ENCODE measurements around the gene ABLIM2.
"Not testable (repeated sequence)": the region's sequence is repeated elsewhere in the genome, so short reads cannot be mapped to it uniquely, and the experiment has no call there.

Gene ABLIM2

GRCh38 chr4:7950301-7951092 lies 208.1 kb downstream of the ABLIM2 start:
- in situ Hi-C loops (cut with HindIII; ENCODE audit: low sequenced_read_pairs), result no loop called here

DNA sequence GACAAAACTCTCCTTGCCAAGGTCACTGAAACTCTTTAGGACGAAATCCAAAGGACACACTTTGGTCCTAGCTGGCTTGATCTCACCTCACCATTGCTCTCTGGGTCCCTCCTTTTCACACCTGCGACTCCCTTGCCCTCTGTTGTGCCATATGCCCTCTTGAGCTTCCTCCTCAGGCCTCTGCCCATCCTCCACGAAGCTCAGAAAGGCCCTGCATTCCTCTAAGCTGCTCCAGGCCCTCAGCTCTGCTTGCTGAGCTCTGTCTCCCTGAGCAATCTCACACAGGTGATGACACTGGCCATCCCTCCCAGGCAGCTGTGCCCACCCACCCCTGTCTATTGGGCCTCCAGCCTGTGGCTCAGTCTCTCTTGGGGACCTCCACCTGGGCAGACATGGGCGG lies 208.9 kb downstream of the ABLIM2 start:
- in situ Hi-C loops (cut with HindIII; ENCODE audit: low sequenced_read_pairs), result no loop called here

- in situ Hi-C loops (cut with HindIII; ENCODE audit: low sequenced_read_pairs), result no loop called here
Measured at GRCh38 chr4:7947927-7948326, 210.7 kb downstream of the ABLIM2 start.

DNA sequence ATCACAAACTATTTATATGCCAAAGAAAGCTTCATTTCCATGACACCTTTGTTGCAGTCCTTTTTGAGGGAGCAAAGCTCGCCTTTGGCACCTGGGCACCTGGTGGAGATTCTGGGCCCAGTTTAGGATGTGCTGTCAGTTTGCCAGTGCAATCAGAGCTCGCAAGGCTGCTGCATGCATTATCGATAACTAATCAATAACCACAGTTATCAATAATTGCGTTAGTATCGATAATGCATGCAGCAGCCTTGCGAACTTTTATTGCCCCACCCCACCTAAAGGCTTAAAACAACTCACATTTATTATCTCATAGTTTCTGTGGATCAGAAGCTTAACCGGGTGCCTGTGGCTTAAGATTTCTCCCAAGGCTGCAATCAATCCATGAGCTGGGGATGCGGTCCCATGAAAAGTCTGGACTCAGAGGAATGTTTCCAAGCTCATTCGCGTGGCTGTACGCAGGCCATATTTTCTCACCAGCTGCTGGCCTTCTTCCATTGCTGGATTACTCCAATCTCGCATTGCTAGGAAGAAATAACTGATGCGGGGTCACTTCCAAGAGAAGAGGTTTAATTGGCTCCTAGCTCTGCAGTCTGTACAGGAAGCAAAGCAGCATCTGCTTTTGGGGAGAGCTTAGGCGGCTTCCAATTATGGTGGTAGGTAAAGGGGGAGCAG lies 212.8 kb downstream of the ABLIM2 start:
- in situ Hi-C loops (cut with HindIII; ENCODE audit: low sequenced_read_pairs), result no loop called here

DNA sequence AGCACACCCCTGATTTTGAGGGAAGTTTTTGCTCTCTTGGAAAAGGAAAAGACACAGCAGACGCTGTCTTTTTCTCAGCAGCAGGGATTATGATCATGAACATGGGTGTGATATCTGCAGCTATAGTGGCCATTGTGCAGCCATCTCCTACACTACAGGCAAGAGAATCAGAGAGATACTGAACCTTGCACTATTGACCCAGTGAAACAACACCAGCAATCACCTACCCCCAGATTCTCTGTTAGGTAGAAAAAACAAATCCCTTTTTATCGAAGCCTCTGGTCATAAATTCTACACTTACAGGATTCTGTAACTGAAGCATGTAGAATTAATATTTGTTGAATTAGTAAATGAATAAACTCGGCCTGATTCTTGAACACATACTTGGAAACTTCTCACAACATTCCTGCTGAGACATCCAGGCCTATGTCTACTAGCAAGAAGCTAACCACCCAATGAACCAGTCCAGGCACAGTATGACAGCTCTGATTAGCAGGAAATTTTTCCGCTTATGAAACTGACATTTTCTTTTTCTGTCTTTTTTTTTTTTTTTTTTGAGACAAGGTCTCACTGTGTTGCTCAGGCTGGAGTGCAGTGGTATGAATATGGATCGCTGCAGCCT lies 213.9 kb downstream of the ABLIM2 start:
- in situ Hi-C loops (cut with HindIII; ENCODE audit: low sequenced_read_pairs), result no loop called here

GRCh38 chr4:7943688-7944087 lies 214.9 kb downstream of the ABLIM2 start:
- in situ Hi-C loops (cut with HindIII; ENCODE audit: low sequenced_read_pairs), result not testable (repeated sequence)

DNA sequence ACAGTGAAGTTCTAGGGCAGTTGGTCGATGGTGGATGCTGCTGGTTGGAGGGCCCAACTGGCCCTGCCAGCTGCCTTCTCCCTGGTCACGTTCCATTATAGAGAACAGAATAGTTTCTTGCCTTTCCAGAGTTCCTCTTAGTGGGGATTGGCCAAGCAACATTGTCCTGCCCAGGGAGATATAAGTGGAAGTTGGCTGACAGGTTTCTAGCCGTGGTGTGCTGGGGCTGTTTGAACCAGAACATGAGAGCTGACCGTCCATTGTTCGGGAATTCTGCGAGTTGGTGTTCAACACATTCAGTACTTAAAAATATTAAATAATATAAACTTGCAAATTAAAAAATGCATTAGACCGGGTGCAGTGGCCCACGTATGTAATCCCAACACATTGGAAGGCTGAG lies 215.4 kb downstream of the ABLIM2 start:
- in situ Hi-C loops (cut with HindIII; ENCODE audit: low sequenced_read_pairs), result no loop called here

- in situ Hi-C loops (cut with HindIII; ENCODE audit: low sequenced_read_pairs), result no loop called here
Measured at GRCh38 chr4:7941965-7942496, 216.6 kb downstream of the ABLIM2 start.

- in situ Hi-C loops (cut with HindIII; ENCODE audit: low sequenced_read_pairs), result no loop called here
Measured at GRCh38 chr4:7941111-7941964, 217.3 kb downstream of the ABLIM2 start.

DNA sequence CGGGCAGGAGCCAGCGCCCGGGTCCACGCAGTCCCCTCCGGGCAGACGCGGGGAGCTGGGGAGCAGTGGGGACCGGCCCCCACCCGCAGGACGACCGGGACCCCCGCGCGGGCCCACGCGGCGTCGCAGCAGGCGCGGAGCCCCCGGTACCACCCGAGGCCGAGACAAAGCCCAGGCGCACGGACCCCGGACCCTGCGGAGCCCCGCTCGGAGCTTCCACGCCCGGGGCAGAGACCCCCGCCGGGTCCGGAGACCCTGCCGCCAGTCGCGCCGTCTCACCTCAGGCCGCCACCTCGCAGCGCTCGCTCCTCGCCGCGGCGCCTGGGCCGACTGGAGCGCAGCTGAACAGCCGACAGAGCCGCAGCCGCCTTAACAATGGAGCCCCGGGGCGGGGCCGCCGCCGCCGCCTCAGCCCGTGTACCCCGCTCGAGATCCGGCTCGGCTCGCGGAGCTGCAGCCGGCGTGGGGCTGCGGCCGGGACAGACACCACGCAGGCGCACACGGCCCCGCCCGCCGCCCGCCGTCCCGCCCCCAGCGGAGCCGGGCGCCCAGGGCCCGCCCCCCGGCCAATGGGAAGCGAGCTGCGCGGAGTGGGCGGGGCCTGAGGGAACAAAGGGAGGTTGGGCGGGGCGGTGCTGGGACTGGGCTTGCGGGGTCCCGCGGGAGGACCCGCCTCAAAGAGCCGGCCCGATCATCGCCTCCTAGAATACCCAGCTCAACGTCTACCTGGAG lies 219.1 kb downstream of the ABLIM2 start, which contains the start of gene AFAP1:
Gene AFAP1 (minus strand): TSS at position 485 of the 732 bp plus-strand sequence. CDS start 67,783 bp downstream, outside the sequence.
- in situ Hi-C loops (cut with HindIII; ENCODE audit: low sequenced_read_pairs), result no loop called here

DNA sequence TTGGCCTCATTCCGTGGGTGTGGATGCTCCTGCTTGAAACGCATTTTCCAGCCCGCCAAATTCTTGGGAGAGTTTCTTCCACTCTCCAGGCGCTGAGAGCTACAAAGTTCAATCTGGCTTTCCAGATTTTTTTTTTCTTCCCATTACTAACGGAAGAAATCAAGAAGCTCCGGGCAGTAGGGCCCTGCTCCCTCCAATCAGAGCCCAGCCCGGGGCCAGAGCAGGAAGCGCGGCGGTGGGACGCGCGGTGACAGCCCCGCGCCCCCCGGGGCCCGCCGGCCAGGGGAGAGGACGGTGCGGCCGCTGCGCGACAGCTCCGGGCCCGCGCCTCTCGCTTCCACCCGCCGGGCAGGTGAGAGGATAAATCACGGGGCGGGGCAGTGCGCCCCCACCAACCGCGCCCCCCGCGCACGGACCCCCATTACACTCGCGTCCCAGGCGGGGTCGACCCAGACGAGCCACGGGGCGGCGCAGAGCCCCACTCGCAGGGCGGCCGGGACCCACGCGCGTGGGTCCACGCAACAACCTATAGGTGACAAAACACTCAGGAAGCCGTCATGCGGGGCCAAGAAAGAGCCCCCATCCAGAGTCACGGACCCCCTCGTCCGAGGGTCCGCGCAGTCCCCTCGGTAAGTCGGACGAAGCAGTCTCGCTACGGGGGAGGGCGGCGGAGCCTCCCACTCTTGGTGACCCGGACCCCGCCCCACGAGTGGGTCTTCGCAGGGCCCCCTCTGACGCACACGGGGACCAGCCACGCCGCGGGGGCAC lies 219.8 kb downstream of the ABLIM2 start:
- in situ Hi-C loops (cut with HindIII; ENCODE audit: low sequenced_read_pairs), result no loop called here

DNA sequence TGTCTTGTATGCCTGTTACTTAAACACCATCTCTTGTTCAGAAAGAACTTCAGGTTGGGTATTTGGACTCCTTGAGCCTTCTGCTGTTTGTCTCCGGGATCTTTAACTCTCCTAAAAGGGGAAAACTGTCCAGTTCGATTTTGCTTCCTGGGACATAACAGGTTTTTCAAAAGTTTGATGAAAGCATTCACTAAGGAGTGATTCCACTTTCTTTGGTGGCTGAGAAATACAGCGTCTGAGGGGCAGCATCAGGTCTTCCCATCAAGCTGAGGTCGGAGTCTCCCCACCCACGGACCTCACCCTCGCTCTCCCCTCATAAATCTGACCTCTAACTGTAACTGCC lies 220.4 kb downstream of the ABLIM2 start:
- in situ Hi-C loops (cut with HindIII; ENCODE audit: low sequenced_read_pairs), result no loop called here

GRCh38 chr4:7937006-7937405 lies 221.6 kb downstream of the ABLIM2 start:
- in situ Hi-C loops (cut with HindIII; ENCODE audit: low sequenced_read_pairs), result no loop called here

- in situ Hi-C loops (cut with HindIII; ENCODE audit: low sequenced_read_pairs), result no loop called here
Measured at GRCh38 chr4:7933651-7934510, 224.7 kb downstream of the ABLIM2 start.

DNA sequence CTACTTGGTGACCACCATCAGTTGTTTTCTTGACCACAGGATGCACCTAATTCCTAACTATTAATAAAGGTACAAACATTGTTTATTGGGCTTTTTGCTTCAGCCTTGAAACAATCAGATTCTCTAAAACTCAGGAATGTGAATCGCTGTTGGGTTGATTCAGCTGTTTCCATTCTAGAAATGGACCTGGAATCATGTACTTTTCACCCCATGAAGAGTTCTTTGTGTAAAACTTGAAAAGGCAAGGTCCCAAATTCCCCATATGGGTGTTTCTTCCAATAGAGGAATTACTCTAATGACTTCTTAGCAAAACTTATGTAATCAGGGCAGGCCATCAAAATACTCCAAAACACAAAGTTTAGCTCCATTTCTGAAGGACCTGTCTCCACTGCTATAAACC lies 226.3 kb downstream of the ABLIM2 start:
- in situ Hi-C loops (cut with HindIII; ENCODE audit: low sequenced_read_pairs), result no loop called here

DNA sequence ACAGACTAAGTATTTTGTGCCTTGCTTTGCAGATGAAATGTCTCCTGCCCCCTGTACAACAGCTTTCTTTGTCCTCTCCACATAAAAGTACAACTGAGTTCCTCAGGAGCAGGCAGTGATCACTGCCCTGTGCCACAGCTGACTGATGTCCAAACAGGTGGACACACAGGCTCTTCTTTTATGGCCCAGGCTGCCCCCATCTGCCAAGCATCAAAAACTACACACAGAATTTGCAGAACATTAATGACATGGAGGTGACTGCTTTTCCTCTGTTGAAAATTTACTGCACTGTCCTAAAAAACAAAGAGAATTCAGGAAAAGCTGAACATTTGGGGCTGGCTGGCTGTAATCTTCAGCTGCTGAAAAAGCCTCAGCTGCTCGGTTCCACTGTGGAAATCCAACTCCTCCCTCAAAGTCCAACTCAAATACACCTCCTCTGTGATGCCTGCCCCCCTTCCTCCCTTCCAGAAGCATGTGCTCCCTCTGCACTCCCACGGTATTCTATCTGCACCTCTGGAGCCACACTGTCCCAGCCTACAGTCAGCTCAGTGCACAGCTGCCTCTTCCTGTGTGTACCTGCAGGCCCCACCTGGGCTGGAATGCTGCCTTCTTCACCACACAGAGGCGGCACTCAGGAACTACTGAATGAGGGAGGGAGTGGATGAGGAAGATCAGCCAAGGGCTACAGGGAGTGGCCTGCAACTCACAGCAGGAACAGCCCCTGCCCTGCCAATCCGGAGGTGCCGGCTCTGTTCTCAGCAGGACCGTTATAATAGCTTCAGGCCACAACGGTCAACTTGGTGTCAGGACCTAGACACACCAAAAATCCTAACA lies 229.3 kb downstream of the ABLIM2 start:
- in situ Hi-C loops (cut with HindIII; ENCODE audit: low sequenced_read_pairs), result no loop called here

GRCh38 chr4:7928711-7929110 lies 229.9 kb downstream of the ABLIM2 start:
- in situ Hi-C loops (cut with HindIII; ENCODE audit: low sequenced_read_pairs), result no loop called here

DNA sequence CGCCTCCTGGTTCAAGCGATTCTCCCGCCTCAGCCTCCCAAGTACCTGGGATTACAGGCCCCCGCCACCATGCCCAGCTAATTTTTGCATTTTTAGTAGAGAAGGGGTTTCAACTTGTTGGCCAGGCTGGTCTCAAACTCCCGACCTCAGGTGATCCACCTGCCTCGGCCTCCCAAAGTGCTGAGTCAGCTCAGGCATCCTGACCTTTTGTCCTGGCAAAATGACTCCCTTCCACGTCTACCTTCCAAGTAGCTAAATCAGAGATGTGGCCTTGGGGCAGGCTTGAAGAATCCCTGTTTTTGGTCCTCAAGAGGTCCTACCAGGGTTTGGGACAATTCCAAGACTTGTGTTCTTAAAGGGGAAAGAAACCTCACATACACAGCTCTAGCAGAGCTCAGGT lies 231.8 kb downstream of the ABLIM2 start:
- in situ Hi-C loops (cut with HindIII; ENCODE audit: low sequenced_read_pairs), result no loop called here
